Measurements from ENCODE around the gene SORCS3. TPM values are rescaled to one million over a fixed set of nuclear protein-coding genes. Genes with fewer than 3 reads are reported as not detected.

Gene SORCS3
- total RNA-seq, 1 experiment from 2014 or later: not detected

GRCh38 chr10:104908581-104908980 is 267.5 kb downstream of the SORCS3 start:
- H3K36me3 ChIP-seq (ENCODE audit: control insufficient read depth, insufficient read depth, low read length): no peaks in the 10 kb centered on the region
- intact Hi-C loops (cut with micrococcal nuclease; ENCODE audit: unreplicated experiment): no loop called here
- no peak overlapping the region for H3K4me3 ChIP-seq (ENCODE audit: low read depth in 2 of 2, low read length in 2 of 2)
- no peak overlapping the region for H3K27ac ChIP-seq (ENCODE audit: low read length)
- in situ Hi-C loops (cut with HindIII; ENCODE audit: low pct_unique_long_range_greater_than_20kb, low sequenced_read_pairs): no loop called here
- no peaks in the 10 kb centered on the region for H3K9me3 ChIP-seq (ENCODE audit: control insufficient read depth, insufficient read depth, low read depth, low read length)
- H3K4me1 ChIP-seq (ENCODE audit: control insufficient read depth, insufficient read depth, low read length): no peaks in the 10 kb centered on the region
- ATAC-seq (no peak), DNase-seq (ENCODE audit: low read depth, low spot score) (no peak)
- peaks cover 9% of the 10 kb centered on the region; the same call in 1 of the 2 replicates for H3K27me3 ChIP-seq (ENCODE audit: control insufficient read depth, insufficient read depth, low read length)
- ChIA-PET POLR2A (interaction anchor here (0.6 kb wide), 1 partner anchor 573 kb away, joined by 3 read pairs; no protein-coding TSS in a partner anchor), CTCF (no interaction called here)
- BruUV-seq (replicated peaks): no TSS peak
- TF ChIP-seq SIN3A (IDR thresholded peaks at IDR 0.05; ENCODE audit: borderline replicate concordance, insufficient read depth, low read depth, low read length): no peak
- no peak for TF ChIP-seq POLR2AphosphoS5 (IDR thresholded peaks at IDR 0.05; ENCODE audit: low read depth, low read length)
- no peak for TF ChIP-seq REST (IDR thresholded peaks at IDR 0.05; ENCODE audit: insufficient read depth in 1 of 2, low read depth in 2 of 2, low read length in 1 of 2)
- no peak for TF ChIP-seq CTCF (IDR thresholded peaks at IDR 0.05)
- TF ChIP-seq TCF7L2 (IDR thresholded peaks at IDR 0.05; ENCODE audit: low read depth, low read length): no peak

GRCh38 chr10:104910712-104911111 is 269.6 kb downstream of the SORCS3 start:
- H3K27ac ChIP-seq (ENCODE audit: low read length): no peak overlapping the region
- DNase-seq (ENCODE audit: low read depth, low spot score): no peak
- BruUV-seq (replicated peaks): no TSS peak
- in situ Hi-C loops (cut with HindIII; ENCODE audit: low pct_unique_long_range_greater_than_20kb, low sequenced_read_pairs): no loop called here
- ATAC-seq: no peak
- POLR2A ChIA-PET: no interaction called here
- TF ChIP-seq SIN3A (IDR thresholded peaks at IDR 0.05; ENCODE audit: borderline replicate concordance, insufficient read depth, low read depth, low read length): no peak
- no peak for TF ChIP-seq REST (IDR thresholded peaks at IDR 0.05; ENCODE audit: insufficient read depth in 1 of 2, low read depth in 2 of 2, low read length in 1 of 2)
- TF ChIP-seq CTCF (IDR thresholded peaks at IDR 0.05): no peak
- no peak for TF ChIP-seq TCF7L2 (IDR thresholded peaks at IDR 0.05; ENCODE audit: low read depth, low read length)
- TF ChIP-seq POLR2AphosphoS5 (IDR thresholded peaks at IDR 0.05; ENCODE audit: low read depth, low read length): no peak
- H3K27me3 ChIP-seq (ENCODE audit: control insufficient read depth, insufficient read depth, low read length): no peaks in the 10 kb centered on the region
- no peaks in the 10 kb centered on the region for H3K9me3 ChIP-seq (ENCODE audit: control insufficient read depth, insufficient read depth, low read depth, low read length)
- no peaks in the 10 kb centered on the region for H3K4me1 ChIP-seq (ENCODE audit: control insufficient read depth, insufficient read depth, low read length)
- H3K4me3 ChIP-seq (ENCODE audit: low read depth in 2 of 2, low read length in 2 of 2): no peak overlapping the region
- intact Hi-C loops (cut with micrococcal nuclease; ENCODE audit: unreplicated experiment): loop anchor here (10.0 kb wide), 1 partner anchor 326 kb away; no protein-coding TSS in a partner anchor
- CTCF ChIA-PET: no interaction called here
- H3K36me3 ChIP-seq (ENCODE audit: control insufficient read depth, insufficient read depth, low read length): no peaks in the 10 kb centered on the region
